SK-N-MC (cell line): ENCODE results near the gene ERICH4.
A peak's percentile ranks its signal among the peaks of the same experiment; 100 is the strongest.

Experiments used
- DNase-seq: peaks from one replicate; pipeline ENCODE4 v3.0.0-alpha.2; 2011; ENCODE audit warnings: low read depth, low spot score
- H3K27ac ChIP-seq: fragments of 200-600 bp; sonication (generic); 2 replicates; pipeline ENCODE4 v1.5.1; 2016; ENCODE audit warnings: mixed run types
- H3K36me3 ChIP-seq: fragments of 200-600 bp; sonication (generic); 2 replicates; pipeline ENCODE4 v1.6.1; 2017; ENCODE audit warnings: antibody characterized with exemption, low read length, mixed read lengths; ENCODE audit not compliant: insufficient read depth
- H3K4me3 ChIP-seq: fragments of 200-600 bp; sonication (generic); 2 replicates; pipeline ENCODE4 v1.5.1; 2016
- H3K9ac ChIP-seq: fragments of 200-600 bp; sonication (generic); 2 replicates; pipeline ENCODE4 v1.8.0; 2017; ENCODE audit warnings: mixed run types, mixed read lengths; ENCODE audit not compliant: insufficient read length
- H3K9me3 ChIP-seq: fragments of 200-600 bp; sonication (generic); 2 replicates; pipeline ENCODE4 v1.6.1; 2017; ENCODE audit warnings: low read depth, mild to moderate bottlenecking, antibody characterized with exemption, low read length, moderate library complexity, mixed read lengths
- EZH2 ChIP-seq: fragments of 200-600 bp; sonication (generic); IDR thresholded peaks from one replicate; pipeline ENCODE4 v1.6.1; 2017; ENCODE audit warnings: antibody characterized with exemption
- FOXP2 ChIP-seq: optimal IDR thresholded peaks from 2 replicates; pipeline ENCODE3; 2011; ENCODE audit warnings: mild to moderate bottlenecking, moderate library complexity; ENCODE audit not compliant: insufficient read depth; ENCODE audit errors: extremely low read length, control extremely low read depth
- POLR2AphosphoS5 ChIP-seq: IDR thresholded peaks from 2 replicates; pipeline ENCODE4 v1.6.1; 2012; ENCODE audit warnings: mild to moderate bottlenecking, low read depth, low read length, borderline replicate concordance

ERICH4 gene

GRCh38 chr19:41436674-41436951, 6.3 kb upstream of the ERICH4 start:
- Histone ChIP-seq H3K36me3 (peaks cover 30% of the 10 kb centered on the region; the same call in 1 of the 2 replicates), H3K9ac (no peak overlapping the region)
- TF ChIP-seq FOXP2 = no peak
- TF ChIP-seq EZH2 = no peak

DNA sequence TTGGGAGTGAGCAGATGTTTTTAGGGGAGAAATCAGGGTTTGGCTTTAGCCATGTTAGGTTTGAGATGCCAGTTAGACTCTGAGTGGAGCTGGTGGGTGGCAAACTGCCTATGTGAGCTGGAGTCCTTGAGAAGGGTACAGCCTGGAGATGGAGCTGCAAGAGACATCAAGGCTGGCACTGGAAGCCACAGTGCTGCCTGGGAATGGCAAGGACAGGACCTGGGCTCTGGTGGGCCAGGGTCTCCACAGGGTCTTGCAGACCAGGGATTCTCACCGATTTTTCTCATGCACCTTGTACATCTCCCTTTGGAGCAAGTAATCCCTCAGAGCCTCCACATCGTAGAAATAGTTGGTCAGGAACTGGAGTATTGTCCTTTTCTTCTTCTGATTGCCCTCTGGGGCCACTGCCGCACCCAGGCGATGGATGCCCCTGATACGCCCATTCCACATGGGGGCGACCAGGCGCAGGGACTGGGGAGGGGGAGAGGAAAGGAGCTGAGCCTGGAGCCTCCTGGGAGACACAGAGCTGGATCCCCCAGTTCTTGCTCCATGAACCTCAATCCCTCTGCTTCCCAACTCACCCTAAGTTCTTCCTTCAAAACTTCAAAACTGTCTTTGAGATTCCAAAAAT, 4.9 kb upstream of the ERICH4 start:
- DNase-seq = no peak
- no peak overlapping the region for H3K4me3 ChIP-seq
- TF ChIP-seq POLR2AphosphoS5 (no peak), FOXP2 (no peak), EZH2 (no peak)
- H3K9me3 ChIP-seq = no peaks in the 10 kb centered on the region
- no peak overlapping the region for H3K27ac ChIP-seq
- no peak overlapping the region for H3K9ac ChIP-seq
- H3K36me3 ChIP-seq = peaks cover 16% of the 10 kb centered on the region; the same call in 1 of the 2 replicates

More at GRCh38 chr19:41436674-41436951, 6.3 kb upstream of the ERICH4 start:
- no peak overlapping the region for H3K4me3 ChIP-seq
- no peak overlapping the region for H3K27ac ChIP-seq
- DNase-seq = no peak
- no peaks in the 10 kb centered on the region for H3K9me3 ChIP-seq

DNA sequence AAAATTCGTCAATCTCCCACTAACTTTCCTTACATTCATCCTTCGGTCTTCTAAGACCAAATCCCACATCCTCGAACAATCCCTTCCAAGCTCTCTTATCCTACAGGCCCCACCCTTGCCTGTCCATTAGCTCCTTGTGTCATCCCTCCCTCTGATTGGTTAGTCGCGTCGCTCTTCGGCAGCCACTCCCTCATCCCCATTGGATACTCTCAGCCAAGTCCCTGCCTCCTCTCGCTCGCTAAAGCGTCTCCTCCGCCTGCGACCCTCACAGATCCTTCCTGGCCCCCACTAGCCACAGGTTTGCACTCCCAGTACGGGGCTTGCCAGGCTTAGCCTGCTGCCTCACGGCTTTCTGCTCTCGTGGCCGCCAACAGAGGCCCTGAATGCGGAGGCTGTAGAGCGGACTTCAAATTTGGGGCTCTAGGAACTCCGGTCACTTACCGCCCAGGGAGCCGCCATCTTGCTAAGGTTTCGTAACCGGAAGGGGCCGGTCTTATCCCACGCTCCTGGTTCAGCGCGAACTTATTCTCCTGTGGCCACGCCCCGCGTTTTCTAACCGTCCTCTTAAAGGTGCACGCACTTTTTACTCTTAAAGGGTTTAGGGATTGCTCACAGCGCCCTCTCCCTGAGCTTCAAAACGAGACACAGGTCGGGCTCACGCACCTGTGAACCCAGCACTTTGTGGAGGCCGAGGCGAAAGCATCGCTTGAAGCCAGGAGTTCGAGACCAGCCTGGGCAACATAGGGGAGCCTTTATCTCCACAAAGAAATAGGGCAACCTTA, 3.3 kb upstream of the ERICH4 start, which contains the start of gene DMAC2:
Gene DMAC2 (minus strand): TSS at position 472 of the 782 bp plus-strand sequence. CDS start 13 bp downstream, at position 459.
- Histone ChIP-seq H3K4me3 (peak within 1 kb of the TSS; percentile 100), H3K27ac (peak within 1 kb of the TSS; percentile 97), H3K9ac (peak within 1 kb of the TSS; percentile 93), H3K9me3 (no peaks in the 10 kb centered on the region), H3K36me3 (peaks cover 11% of the 10 kb centered on the region; the same call in 1 of the 2 replicates)
- peak; percentile 97 for DNase-seq
- TF ChIP-seq FOXP2 (peak; percentile 75), POLR2AphosphoS5 (peak; percentile 95), EZH2 (no peak)

DNA sequence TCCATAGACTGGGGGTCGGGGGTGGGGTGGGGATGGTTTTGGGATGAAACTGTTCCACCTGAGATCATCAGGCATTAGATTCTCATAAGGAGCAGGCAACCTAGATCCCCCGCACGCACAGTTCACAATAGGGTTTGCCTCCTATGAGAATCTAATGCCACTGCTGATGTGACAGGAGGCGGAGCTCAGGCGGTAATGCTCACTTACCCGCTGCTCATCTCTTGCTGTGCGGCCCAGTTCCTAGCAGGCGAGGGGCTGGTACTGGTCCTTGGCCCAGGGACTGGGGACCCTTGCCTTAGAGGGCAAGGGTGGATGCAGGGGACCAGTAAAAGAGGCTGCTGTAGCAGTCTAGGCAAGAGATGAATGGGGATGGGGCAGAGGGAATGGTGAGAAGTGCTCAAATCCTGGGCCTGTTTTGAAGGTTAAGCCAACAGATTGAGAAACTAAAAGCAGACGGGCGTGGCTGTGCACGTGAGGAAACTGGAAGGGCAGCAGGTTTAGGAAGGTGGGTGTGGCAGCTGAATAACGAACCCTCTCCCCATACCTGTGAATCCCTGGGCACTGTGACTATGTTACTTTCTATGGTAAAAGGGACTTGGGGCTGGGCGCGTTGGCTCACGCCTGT, 1.5 kb upstream of the ERICH4 start:
- Histone ChIP-seq H3K36me3 (peaks cover 7% of the 10 kb centered on the region; the same call in 1 of the 2 replicates), H3K27ac (no peak overlapping the region), H3K4me3 (no peak overlapping the region), H3K9me3 (no peaks in the 10 kb centered on the region), H3K9ac (no peak overlapping the region)
- no peak for TF ChIP-seq FOXP2
- no peak for DNase-seq

- no peak overlapping the region for H3K9ac ChIP-seq
- TF ChIP-seq POLR2AphosphoS5 = no peak
- no peak for TF ChIP-seq EZH2
- TF ChIP-seq FOXP2 = no peak
- H3K4me3 ChIP-seq = no peak overlapping the region
- no peaks in the 10 kb centered on the region for H3K36me3 ChIP-seq
- no peaks in the 10 kb centered on the region for H3K9me3 ChIP-seq
- no peak for DNase-seq
- no peak overlapping the region for H3K27ac ChIP-seq
Observed at GRCh38 chr19:41443813-41444455, 978 bp downstream of the ERICH4 start.

DNA sequence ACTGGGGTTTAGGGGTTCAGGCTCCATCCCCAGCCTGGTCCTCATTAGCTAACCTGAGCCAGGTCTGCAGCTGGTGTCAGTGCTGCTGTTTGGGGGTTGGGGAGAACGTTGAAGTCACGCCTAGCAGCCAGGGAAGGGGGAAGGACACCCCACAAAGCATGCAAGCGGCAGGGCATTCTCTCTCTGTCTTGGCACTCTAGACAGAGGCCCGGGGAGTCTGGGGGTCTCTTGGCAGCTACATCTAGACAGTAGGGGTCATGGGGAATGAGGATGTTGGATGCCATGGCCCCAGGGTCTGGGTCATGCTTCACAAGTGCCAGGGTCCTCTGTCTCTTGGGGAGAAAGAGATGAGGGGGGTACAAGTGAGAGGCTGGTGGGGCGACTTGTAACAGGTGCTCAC, 2.6 kb downstream of the ERICH4 start:
- DNase-seq = no peak
- H3K4me3 ChIP-seq = no peak overlapping the region
- H3K36me3 ChIP-seq = no peaks in the 10 kb centered on the region
- H3K9me3 ChIP-seq = no peaks in the 10 kb centered on the region
- H3K9ac ChIP-seq = no peak overlapping the region
- TF ChIP-seq EZH2 (no peak), FOXP2 (no peak), POLR2AphosphoS5 (no peak)
- no peak overlapping the region for H3K27ac ChIP-seq

DNA sequence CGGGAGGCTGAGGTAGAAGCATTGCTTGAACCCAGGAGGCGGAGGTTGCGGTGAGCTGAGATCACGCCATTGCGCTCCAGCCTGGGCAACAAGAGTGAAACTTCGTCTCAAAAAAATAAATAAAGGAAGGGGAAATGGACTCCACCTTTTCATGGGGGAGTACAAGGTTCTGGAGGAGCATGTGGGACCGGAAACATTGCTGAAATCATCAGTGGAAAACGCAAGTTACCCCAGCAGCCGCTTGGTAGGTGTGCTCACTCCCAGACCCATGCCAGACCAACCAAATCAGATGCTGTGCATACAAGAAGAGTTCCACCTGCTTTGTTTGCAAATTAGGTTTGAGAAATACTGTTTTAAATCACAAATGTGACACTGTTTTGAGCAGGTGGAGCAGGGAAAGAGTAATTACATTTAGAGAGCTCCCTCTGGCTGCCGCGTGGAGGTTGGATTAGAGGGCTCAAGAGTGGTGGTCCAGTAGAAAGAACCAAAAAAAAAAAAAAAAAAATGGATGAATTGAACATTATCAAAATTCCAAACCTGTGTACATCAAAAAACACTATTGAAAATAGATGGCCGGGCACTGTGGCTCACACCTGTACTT, 4.9 kb downstream of the ERICH4 start:
- H3K9ac ChIP-seq = no peak overlapping the region
- H3K27ac ChIP-seq = no peak overlapping the region
- TF ChIP-seq FOXP2 (no peak), POLR2AphosphoS5 (no peak), EZH2 (no peak)
- no peak for DNase-seq
- no peaks in the 10 kb centered on the region for H3K9me3 ChIP-seq
- no peak overlapping the region for H3K4me3 ChIP-seq
- no peaks in the 10 kb centered on the region for H3K36me3 ChIP-seq
